Liver (tissue), 9 donors: ENCODE measurements around the gene MBOAT1. TPM values are rescaled to one million over a fixed set of nuclear protein-coding genes. Genes with fewer than 3 reads are reported as not detected.

Experiments used
- DNase-seq: peaks from one replicate; pipeline ENCODE4 v3.0.0-alpha.2; 2017; ENCODE audit warnings: low spot score
- H3K27ac ChIP-seq, 2 donors: one replicate each; pipeline ENCODE4 v1.7.0; 2013; ENCODE audit warnings: inconsistent platforms in 2 of 2, low read length in 2 of 2, control low read depth in 1 of 2, low read depth in 1 of 2, mild to moderate bottlenecking in 1 of 2
- H3K27me3 ChIP-seq, 4 donors: one replicate each; pipeline versions ENCODE4 v1.6.1 to v1.7.0; 2013; ENCODE audit warnings: low read length in 3 of 4, inconsistent platforms in 1 of 4, mild to moderate bottlenecking in 1 of 4, moderate library complexity in 1 of 4; ENCODE audit not compliant: control insufficient read depth in 4 of 4, insufficient read depth in 4 of 4
- H3K36me3 ChIP-seq, 4 donors: one replicate each; pipeline versions ENCODE4 v1.6.1 to v1.7.0; 2013; ENCODE audit warnings: low read length in 3 of 4, mild to moderate bottlenecking in 3 of 4, low read depth in 1 of 4, moderate library complexity in 1 of 4; ENCODE audit not compliant: control insufficient read depth in 4 of 4, insufficient read depth in 3 of 4
- H3K4me1 ChIP-seq, 4 donors: one replicate each; pipeline versions ENCODE4 v1.6.1 to v1.7.0; 2013; ENCODE audit warnings: low read length in 3 of 4, mild to moderate bottlenecking in 3 of 4, moderate library complexity in 1 of 4; ENCODE audit not compliant: control insufficient read depth in 4 of 4, insufficient read depth in 4 of 4
- H3K4me3 ChIP-seq, 3 donors: one replicate each; pipeline versions ENCODE4 v1.6.1 to v1.7.0; 2013; ENCODE audit warnings: low read length in 3 of 3, control low read depth in 1 of 3, low read depth in 1 of 3, mild to moderate bottlenecking in 1 of 3
- H3K9ac ChIP-seq, 2 donors: one replicate each; pipeline ENCODE4 v1.7.0; 2013; ENCODE audit warnings: low read length in 2 of 2, mild to moderate bottlenecking in 2 of 2, moderate library complexity in 2 of 2, control low read depth in 1 of 2, low read depth in 1 of 2
- H3K9me3 ChIP-seq, 4 donors: one replicate each; pipeline versions ENCODE4 v1.6.1 to v1.7.0; 2013; ENCODE audit warnings: low read length in 3 of 4; ENCODE audit not compliant: control insufficient read depth in 4 of 4
- EGR1 ChIP-seq, 2 donors: IDR thresholded peaks; 2 replicates each; pipeline ENCODE4 v1.6.1; 2016 to 2018; ENCODE audit warnings: antibody characterized with exemption in 2 of 2, low read depth in 2 of 2
- FOXA1 ChIP-seq: IDR thresholded peaks from 2 replicates; pipeline ENCODE4 v1.6.1; 2016; ENCODE audit warnings: antibody characterized with exemption
- FOXA2 ChIP-seq: IDR thresholded peaks from 2 replicates; pipeline ENCODE4 v1.6.1; 2016; ENCODE audit warnings: antibody characterized with exemption
- GABPA ChIP-seq, 2 donors: IDR thresholded peaks in 1 of 2; conservative IDR thresholded peaks in 1 of 2; 2 replicates each; pipeline ENCODE4 v1.6.1; 2016; ENCODE audit warnings: antibody characterized with exemption in 2 of 2, mild to moderate bottlenecking in 1 of 2, moderate library complexity in 1 of 2
- HNF4G ChIP-seq: IDR thresholded peaks from 2 replicates; pipeline ENCODE4 v1.6.1; 2016; ENCODE audit warnings: antibody characterized with exemption
- JUND ChIP-seq, 2 donors: IDR thresholded peaks; 2 replicates each; pipeline ENCODE4 v1.6.1; 2016; ENCODE audit warnings: antibody characterized with exemption in 2 of 2
- NR2F2 ChIP-seq: IDR thresholded peaks from 2 replicates; pipeline ENCODE4 v1.6.1; 2016; ENCODE audit warnings: antibody characterized with exemption
- RAD21 ChIP-seq, 2 donors: IDR thresholded peaks; 2 replicates each; pipeline ENCODE4 v1.6.1; 2016; ENCODE audit warnings: antibody characterized with exemption in 2 of 2, mild to moderate bottlenecking in 2 of 2
- RXRA ChIP-seq, 2 donors: IDR thresholded peaks; 2 replicates each; pipeline ENCODE4 v1.6.1; 2017 to 2018; ENCODE audit warnings: antibody characterized with exemption in 2 of 2, mild to moderate bottlenecking in 1 of 2
- SP1 ChIP-seq: IDR thresholded peaks from 2 replicates; pipeline ENCODE4 v1.6.1; 2018; ENCODE audit warnings: antibody characterized with exemption, mild to moderate bottlenecking
- WGBS: extraction: QIAGEN DNeasy Blood & Tissue Kit; methylation state at CpG from one replicate; pipeline ENCODE4 v1.1.7; 2013; 5-methylcytosine and 5-hydroxymethylcytosine counted together
- polyA plus RNA-seq, 2 donors: library from polyadenylated mRNA; stranded (reverse) in 1 of 2; unstranded in 1 of 2; fragments of 200-250 nt in 1 of 2; fragments of >200 nt in 1 of 2; fragmentation: Nextera tagmentation in 1 of 2; extraction: Ambion mirVana in 1 of 2; gene quantifications; one replicate each; pipeline versions ENCODE4 v1.2.1 to v1.2.3, GENCODE V29; 2013 to 2015
- total RNA-seq, 2 donors: library from RNA; depleted of rRNA; stranded (reverse); fragments of >200 nt; gene quantifications; one replicate each; pipeline ENCODE4 v1.2.3, GENCODE V29; 2014
- TF ChIP-seq, protein P1 (sequence below): fragments of 150-350 bp; IDR thresholded peaks from 2 replicates; pipeline ENCODE4 v1.5.1; 2017; ENCODE audit warnings: improper control_type of control experiment, low read depth, low read length; ENCODE audit not compliant: missing input control
- TF ChIP-seq, protein P2 (sequence below): IDR thresholded peaks from 2 replicates; pipeline ENCODE4 v1.6.1; 2016; ENCODE audit warnings: antibody characterized with exemption
- TF ChIP-seq, protein P3 (sequence below): IDR thresholded peaks from 2 replicates; pipeline ENCODE4 v1.6.1; 2016; ENCODE audit warnings: antibody characterized with exemption
- donor health status: healthy.
- donor health status: healthy.
- donor health status: healthy.
- donor health status: healthy.
- donor health status: healthy.

Gene MBOAT1
- total and polyA plus RNA-seq, 4 donors: 1.2 to 9.3 (median 3.3) TPM

DNA sequence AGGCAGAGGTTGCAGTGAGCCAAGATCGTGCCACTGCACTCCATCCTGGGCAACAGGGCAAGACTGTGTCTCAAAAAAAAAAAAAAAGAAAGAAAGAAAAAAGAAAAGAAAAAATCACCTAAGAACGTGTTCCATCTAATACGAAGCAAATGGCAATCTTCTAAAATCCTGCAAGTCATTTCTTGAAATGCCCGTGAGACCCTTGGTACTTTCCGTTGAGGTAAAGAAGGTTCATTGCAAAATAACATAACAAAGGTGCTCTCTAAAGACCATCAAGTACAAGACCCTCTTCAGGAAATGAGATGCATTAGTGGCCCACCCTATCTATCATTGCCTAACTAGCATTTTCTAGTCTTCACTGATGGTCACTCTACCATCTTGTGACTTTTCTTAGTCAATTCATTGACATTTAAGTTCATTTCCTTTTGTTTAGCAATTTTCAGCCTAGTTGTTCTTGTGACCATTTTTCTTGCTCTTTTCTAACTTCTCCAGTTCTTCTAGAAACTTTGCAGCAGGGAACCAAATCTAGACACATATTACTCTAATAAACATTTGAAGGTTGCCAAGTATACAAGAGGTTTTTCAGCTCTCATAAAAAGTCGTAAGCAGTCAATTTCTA lies 14.0 kb downstream of the MBOAT1 start:
- H3K9me3 ChIP-seq: no peaks in the 10 kb centered on the region
- H3K9ac ChIP-seq: no peak overlapping the region
- H3K4me3 ChIP-seq: no peak overlapping the region
- TF ChIP-seq GABPA (IDR thresholded peaks at IDR 0.05 in 1 of 2, conservative IDR thresholded peaks at IDR 0.05 in 1 of 2): no peak
- TF ChIP-seq, protein P1, sequence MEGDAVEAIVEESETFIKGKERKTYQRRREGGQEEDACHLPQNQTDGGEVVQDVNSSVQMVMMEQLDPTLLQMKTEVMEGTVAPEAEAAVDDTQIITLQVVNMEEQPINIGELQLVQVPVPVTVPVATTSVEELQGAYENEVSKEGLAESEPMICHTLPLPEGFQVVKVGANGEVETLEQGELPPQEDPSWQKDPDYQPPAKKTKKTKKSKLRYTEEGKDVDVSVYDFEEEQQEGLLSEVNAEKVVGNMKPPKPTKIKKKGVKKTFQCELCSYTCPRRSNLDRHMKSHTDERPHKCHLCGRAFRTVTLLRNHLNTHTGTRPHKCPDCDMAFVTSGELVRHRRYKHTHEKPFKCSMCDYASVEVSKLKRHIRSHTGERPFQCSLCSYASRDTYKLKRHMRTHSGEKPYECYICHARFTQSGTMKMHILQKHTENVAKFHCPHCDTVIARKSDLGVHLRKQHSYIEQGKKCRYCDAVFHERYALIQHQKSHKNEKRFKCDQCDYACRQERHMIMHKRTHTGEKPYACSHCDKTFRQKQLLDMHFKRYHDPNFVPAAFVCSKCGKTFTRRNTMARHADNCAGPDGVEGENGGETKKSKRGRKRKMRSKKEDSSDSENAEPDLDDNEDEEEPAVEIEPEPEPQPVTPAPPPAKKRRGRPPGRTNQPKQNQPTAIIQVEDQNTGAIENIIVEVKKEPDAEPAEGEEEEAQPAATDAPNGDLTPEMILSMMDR: no peak
- no peak for TF ChIP-seq FOXA1
- no peak for DNase-seq
- no peaks in the 10 kb centered on the region for H3K27me3 ChIP-seq
- no peaks in the 10 kb centered on the region for H3K36me3 ChIP-seq
- H3K4me1 ChIP-seq: peaks cover 0 to 6% (median 4%) of the 10 kb centered on the region in 4 donors
- no peak overlapping the region for H3K27ac ChIP-seq
- 92% methylated on average over 6 of the region's 6 CpGs for WGBS

DNA sequence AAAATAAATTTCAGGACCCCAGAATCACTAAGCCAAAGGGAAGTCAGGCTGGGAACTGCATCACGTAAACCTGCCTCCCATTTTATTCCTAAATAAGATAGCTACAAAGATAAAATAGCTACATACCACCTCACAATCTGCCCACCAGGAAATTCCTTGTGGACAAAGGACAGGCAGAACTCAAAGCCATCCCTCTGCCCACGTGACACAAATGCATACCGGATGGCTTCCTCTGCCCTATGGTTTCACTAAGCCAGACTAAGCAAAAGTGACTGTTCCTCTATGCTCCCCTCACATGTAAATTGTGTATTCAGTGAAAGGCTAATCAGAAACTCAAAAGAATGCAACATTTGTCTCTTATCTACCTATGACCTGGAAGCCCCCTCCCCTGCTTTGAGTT lies 15.0 kb downstream of the MBOAT1 start:
- no peaks in the 10 kb centered on the region for H3K9me3 ChIP-seq
- WGBS: 74% methylated on average over 3 of the region's 3 CpGs
- peaks cover 0 to 4% (median 2%) of the 10 kb centered on the region in 4 donors for H3K4me1 ChIP-seq
- no peak overlapping the region for H3K4me3 ChIP-seq
- no peak for DNase-seq
- no peaks in the 10 kb centered on the region for H3K36me3 ChIP-seq
- no peak overlapping the region for H3K9ac ChIP-seq
- H3K27ac ChIP-seq: no peak overlapping the region
- H3K27me3 ChIP-seq: no peaks in the 10 kb centered on the region
- TF ChIP-seq FOXA1: no peak

DNA sequence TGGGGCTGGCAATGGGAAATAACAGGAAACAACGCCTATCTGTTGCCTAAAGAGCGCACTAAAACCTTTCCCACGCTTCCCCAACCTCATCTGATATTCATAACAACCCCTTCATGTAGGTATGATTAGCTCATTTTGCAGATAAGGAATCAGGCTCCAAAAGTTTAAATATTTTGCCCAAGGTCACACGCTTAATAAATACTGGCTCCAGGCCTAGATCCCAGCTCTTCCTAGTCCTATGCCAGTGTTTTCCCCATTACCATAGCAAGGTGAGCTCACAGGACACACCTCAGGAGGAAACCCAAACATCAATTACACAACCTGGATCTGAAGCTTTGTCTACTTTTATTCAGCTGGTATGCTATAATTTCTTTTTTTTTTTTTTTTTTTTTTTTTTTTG lies 19.6 kb downstream of the MBOAT1 start:
- no peaks in the 10 kb centered on the region for H3K4me1 ChIP-seq
- H3K36me3 ChIP-seq: no peaks in the 10 kb centered on the region
- H3K9me3 ChIP-seq: peaks cover 0 to 5% (median 3%) of the 10 kb centered on the region in 4 donors
- H3K27ac ChIP-seq: no peak overlapping the region
- no peak for DNase-seq
- H3K9ac ChIP-seq: no peak overlapping the region
- H3K4me3 ChIP-seq: no peak overlapping the region
- no peaks in the 10 kb centered on the region for H3K27me3 ChIP-seq
- TF ChIP-seq GABPA (IDR thresholded peaks at IDR 0.05 in 1 of 2, conservative IDR thresholded peaks at IDR 0.05 in 1 of 2): no peak
- no peak for TF ChIP-seq HNF4G
- TF ChIP-seq RXRA (IDR thresholded peaks at IDR 0.05): no peak
- no peak for TF ChIP-seq JUND (IDR thresholded peaks at IDR 0.05)
- no peak for TF ChIP-seq FOXA2
- TF ChIP-seq, protein P2, sequence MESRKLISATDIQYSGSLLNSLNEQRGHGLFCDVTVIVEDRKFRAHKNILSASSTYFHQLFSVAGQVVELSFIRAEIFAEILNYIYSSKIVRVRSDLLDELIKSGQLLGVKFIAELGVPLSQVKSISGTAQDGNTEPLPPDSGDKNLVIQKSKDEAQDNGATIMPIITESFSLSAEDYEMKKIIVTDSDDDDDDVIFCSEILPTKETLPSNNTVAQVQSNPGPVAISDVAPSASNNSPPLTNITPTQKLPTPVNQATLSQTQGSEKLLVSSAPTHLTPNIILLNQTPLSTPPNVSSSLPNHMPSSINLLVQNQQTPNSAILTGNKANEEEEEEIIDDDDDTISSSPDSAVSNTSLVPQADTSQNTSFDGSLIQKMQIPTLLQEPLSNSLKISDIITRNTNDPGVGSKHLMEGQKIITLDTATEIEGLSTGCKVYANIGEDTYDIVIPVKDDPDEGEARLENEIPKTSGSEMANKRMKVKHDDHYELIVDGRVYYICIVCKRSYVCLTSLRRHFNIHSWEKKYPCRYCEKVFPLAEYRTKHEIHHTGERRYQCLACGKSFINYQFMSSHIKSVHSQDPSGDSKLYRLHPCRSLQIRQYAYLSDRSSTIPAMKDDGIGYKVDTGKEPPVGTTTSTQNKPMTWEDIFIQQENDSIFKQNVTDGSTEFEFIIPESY: no peak
- 87% methylated on average over 4 of the region's 4 CpGs for WGBS

DNA sequence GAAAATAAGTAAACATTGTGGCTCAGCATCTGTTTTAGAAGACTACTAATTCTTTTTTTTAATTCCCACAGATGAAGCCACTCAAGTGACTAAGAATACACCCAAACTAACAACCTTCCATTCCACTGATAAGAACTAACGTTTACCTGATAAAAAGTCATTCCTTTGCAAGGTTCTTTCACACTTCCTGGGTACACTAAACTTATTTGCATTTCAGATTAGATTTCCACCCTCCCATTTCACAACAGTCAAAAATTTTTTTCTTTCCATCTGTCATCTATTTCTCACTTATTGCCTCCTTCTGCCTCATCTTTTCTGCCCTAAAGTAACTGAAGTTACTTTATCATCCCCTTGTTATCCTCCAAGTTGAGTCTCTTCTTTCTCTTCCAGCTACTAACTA lies 20.3 kb downstream of the MBOAT1 start:
- H3K27ac ChIP-seq: no peak overlapping the region
- peaks cover 0 to under 1% (median 0%) of the 10 kb centered on the region in 4 donors for H3K36me3 ChIP-seq
- no peak overlapping the region for H3K9ac ChIP-seq
- no peaks in the 10 kb centered on the region for H3K4me1 ChIP-seq
- H3K4me3 ChIP-seq: no peak overlapping the region
- 34% methylated on average over 1 of the region's 1 CpG for WGBS
- H3K9me3 ChIP-seq: peaks cover 0 to 5% (median 3%) of the 10 kb centered on the region in 4 donors
- no peaks in the 10 kb centered on the region for H3K27me3 ChIP-seq
- DNase-seq: no peak
- TF ChIP-seq, protein P1: no peak
- TF ChIP-seq NR2F2: no peak
- TF ChIP-seq, protein P2: no peak
- TF ChIP-seq JUND (IDR thresholded peaks at IDR 0.05): no peak
- no peak for TF ChIP-seq FOXA2
- no peak for TF ChIP-seq HNF4G
- no peak for TF ChIP-seq EGR1 (IDR thresholded peaks at IDR 0.05; ENCODE audit: low read depth in 2 of 2)
- TF ChIP-seq, protein P3, sequence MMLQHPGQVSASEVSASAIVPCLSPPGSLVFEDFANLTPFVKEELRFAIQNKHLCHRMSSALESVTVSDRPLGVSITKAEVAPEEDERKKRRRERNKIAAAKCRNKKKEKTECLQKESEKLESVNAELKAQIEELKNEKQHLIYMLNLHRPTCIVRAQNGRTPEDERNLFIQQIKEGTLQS: no peak
- TF ChIP-seq RXRA (IDR thresholded peaks at IDR 0.05): no peak
- no peak for TF ChIP-seq RAD21 (IDR thresholded peaks at IDR 0.05)
- no peak for TF ChIP-seq GABPA (IDR thresholded peaks at IDR 0.05 in 1 of 2, conservative IDR thresholded peaks at IDR 0.05 in 1 of 2)
- no peak for TF ChIP-seq SP1
